GM13977 (cell line): ENCODE data around the gene EXOC4.

Experiments used
- DNase-seq: peaks from one replicate; pipeline ENCODE4 v3.0.0; 2012; ENCODE audit warnings: low spot score
- in situ Hi-C: fragments of 300-500 bp; cut with MboI; formaldehyde crosslinking; loops from one replicate; pipeline ENCODE4 v1.12.0; 2022; ENCODE audit warnings: low sequenced_read_pairs, low pct_unique_long_range_greater_than_20kb, mixed read lengths, inconsistent platforms; ENCODE audit not compliant: unreplicated experiment
- TF ChIP-seq, protein P1 (sequence below): IDR thresholded peaks from 2 replicates; pipeline ENCODE4 v1.5.1; 2012; ENCODE audit warnings: mild to moderate bottlenecking, control low read depth; ENCODE audit not compliant: insufficient read depth; ENCODE audit errors: extremely low read depth, missing control alignments

Gene EXOC4

DNA sequence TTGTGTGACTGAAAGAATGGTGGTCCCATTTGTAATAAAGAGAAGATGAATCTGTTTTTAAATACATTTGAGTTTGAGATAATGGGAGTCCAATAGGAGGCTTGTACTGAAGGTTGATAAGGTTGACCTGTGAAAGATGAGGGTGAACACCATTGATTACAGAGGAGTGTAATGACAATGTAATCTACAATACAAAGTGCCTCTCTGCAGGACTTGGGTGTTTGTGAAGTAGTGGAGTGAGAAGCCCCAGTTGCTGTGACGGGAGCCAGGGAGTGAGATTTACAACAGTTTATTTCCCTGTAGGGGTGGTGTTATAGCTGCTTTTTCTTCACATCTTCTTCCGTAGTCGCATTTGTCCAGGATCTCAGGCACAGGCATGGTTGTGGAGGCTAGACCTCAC, 189.9 kb downstream of the EXOC4 start:
- TF ChIP-seq, protein P1, sequence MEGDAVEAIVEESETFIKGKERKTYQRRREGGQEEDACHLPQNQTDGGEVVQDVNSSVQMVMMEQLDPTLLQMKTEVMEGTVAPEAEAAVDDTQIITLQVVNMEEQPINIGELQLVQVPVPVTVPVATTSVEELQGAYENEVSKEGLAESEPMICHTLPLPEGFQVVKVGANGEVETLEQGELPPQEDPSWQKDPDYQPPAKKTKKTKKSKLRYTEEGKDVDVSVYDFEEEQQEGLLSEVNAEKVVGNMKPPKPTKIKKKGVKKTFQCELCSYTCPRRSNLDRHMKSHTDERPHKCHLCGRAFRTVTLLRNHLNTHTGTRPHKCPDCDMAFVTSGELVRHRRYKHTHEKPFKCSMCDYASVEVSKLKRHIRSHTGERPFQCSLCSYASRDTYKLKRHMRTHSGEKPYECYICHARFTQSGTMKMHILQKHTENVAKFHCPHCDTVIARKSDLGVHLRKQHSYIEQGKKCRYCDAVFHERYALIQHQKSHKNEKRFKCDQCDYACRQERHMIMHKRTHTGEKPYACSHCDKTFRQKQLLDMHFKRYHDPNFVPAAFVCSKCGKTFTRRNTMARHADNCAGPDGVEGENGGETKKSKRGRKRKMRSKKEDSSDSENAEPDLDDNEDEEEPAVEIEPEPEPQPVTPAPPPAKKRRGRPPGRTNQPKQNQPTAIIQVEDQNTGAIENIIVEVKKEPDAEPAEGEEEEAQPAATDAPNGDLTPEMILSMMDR, result no peak
- in situ Hi-C loops, result no loop called here
- DNase-seq, result no peak

DNA sequence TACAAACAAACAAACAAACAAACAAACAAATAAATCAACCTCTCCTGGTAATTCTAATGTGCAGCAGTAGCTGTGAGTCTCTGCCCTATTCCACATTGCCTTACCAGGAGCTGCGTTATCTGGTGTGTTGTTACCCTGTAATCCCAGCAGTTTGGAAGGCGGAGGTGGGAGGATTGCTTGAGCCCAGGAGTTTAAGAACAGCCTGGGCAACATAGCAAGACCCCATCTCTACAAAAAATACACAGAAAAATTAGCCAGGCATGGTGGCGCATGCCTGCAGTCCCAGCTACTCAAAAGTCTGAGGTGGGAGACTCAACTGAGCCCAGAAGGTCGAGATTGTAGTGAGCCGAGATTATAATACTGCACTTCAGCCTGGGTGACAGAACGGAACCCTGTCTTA, 192.7 kb downstream of the EXOC4 start:
- in situ Hi-C loops, result no loop called here
- TF ChIP-seq, protein P1, result no peak
- no peak for DNase-seq

GRCh38 chr7:133448012-133448411, 195.1 kb downstream of the EXOC4 start:
- in situ Hi-C loops, result no loop called here
- TF ChIP-seq, protein P1, result no peak
- DNase-seq, result no peak

GRCh38 chr7:133452577-133452976, 199.7 kb downstream of the EXOC4 start:
- TF ChIP-seq, protein P1, result no peak
- in situ Hi-C loops, result no loop called here
- DNase-seq, result no peak

DNA sequence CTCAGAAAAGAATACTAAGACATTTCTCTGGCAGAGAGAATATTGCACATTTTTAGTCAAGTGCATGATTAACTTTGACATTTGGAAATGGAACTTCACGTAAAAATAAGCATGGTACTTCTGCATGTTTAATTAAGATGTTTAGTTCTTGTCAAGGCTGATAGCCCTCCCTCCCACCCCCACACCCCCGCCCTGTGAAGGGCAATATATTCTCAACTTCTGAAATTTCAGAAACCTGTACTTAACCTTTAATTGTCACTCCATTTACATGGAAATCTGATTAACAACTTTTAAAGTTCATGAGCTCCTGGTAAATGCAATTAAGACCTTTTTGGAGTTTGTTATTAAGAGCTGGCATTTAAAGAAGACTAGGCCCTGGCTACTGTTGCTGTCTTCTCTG, 205.8 kb downstream of the EXOC4 start:
- in situ Hi-C loops, result no loop called here
- no peak for DNase-seq
- TF ChIP-seq, protein P1, result no peak

DNA sequence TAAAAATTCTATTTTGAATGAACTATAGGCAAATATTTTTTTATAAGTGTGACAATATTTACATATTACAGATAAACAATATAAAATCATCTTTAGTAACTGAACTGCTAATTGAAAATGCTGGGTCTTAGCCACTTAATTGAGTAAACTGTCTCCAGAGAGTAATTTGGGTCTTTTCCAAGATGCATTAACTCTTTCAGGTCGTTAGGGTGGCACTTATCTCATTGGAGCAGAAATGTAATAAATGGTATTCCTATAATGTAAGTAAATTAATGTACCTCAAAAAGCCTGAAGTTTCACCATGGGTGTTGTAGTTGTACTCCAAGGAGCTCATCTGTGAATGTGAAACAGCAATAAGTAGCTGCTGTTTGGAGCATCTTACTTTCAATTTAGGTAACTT, 208.5 kb downstream of the EXOC4 start:
- in situ Hi-C loops, result no loop called here
- DNase-seq, result no peak
- TF ChIP-seq, protein P1, result no peak

DNA sequence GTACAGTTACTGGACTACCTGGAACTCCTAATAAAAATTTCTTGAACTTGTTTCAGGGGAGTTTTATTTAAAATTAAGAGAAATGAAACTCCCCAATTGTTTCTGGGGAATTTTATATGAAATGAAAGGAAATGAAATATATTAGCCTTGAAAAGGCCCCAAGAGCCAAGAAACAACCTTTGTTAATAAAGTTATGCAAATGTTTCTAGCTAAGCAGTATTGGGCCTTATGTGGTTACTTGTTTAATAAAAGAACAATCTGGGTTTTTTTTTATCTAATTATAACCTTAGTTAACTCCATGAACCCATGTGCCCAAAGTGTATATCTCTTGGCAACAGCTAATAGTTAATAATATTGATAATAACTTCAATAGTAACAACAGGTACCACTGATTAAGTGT, 222.8 kb downstream of the EXOC4 start:
- in situ Hi-C loops, result no loop called here
- TF ChIP-seq, protein P1, result no peak
- DNase-seq, result no peak
